ENCODE data around the gene MEF2C.

GRCh38 chr5:88899096-88899737, 16.2 kb upstream of the MEF2C start:
- TF ChIP-seq, protein P1, sequence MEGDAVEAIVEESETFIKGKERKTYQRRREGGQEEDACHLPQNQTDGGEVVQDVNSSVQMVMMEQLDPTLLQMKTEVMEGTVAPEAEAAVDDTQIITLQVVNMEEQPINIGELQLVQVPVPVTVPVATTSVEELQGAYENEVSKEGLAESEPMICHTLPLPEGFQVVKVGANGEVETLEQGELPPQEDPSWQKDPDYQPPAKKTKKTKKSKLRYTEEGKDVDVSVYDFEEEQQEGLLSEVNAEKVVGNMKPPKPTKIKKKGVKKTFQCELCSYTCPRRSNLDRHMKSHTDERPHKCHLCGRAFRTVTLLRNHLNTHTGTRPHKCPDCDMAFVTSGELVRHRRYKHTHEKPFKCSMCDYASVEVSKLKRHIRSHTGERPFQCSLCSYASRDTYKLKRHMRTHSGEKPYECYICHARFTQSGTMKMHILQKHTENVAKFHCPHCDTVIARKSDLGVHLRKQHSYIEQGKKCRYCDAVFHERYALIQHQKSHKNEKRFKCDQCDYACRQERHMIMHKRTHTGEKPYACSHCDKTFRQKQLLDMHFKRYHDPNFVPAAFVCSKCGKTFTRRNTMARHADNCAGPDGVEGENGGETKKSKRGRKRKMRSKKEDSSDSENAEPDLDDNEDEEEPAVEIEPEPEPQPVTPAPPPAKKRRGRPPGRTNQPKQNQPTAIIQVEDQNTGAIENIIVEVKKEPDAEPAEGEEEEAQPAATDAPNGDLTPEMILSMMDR (IDR thresholded peaks at IDR 0.05; ENCODE audit: low read depth, low read length, missing input control) = no peak
- TF ChIP-seq HNF4A (conservative IDR thresholded peaks at IDR 0.05) = no peak
- TF ChIP-seq TAF1 (conservative IDR thresholded peaks at IDR 0.05) = no peak
- TF ChIP-seq RXRA (IDR thresholded peaks at IDR 0.05) = no peak
- TF ChIP-seq RAD21 (IDR thresholded peaks at IDR 0.05) = no peak
- TF ChIP-seq FOXA1 (IDR thresholded peaks at IDR 0.05) = no peak
- TF ChIP-seq EGR1 (IDR thresholded peaks at IDR 0.05; ENCODE audit: low read depth in 2 of 2) = no peak
- no peak for TF ChIP-seq MAX (IDR thresholded peaks at IDR 0.05)
- no peak for TF ChIP-seq FOXA2 (IDR thresholded peaks at IDR 0.05)
- TF ChIP-seq, protein P2, sequence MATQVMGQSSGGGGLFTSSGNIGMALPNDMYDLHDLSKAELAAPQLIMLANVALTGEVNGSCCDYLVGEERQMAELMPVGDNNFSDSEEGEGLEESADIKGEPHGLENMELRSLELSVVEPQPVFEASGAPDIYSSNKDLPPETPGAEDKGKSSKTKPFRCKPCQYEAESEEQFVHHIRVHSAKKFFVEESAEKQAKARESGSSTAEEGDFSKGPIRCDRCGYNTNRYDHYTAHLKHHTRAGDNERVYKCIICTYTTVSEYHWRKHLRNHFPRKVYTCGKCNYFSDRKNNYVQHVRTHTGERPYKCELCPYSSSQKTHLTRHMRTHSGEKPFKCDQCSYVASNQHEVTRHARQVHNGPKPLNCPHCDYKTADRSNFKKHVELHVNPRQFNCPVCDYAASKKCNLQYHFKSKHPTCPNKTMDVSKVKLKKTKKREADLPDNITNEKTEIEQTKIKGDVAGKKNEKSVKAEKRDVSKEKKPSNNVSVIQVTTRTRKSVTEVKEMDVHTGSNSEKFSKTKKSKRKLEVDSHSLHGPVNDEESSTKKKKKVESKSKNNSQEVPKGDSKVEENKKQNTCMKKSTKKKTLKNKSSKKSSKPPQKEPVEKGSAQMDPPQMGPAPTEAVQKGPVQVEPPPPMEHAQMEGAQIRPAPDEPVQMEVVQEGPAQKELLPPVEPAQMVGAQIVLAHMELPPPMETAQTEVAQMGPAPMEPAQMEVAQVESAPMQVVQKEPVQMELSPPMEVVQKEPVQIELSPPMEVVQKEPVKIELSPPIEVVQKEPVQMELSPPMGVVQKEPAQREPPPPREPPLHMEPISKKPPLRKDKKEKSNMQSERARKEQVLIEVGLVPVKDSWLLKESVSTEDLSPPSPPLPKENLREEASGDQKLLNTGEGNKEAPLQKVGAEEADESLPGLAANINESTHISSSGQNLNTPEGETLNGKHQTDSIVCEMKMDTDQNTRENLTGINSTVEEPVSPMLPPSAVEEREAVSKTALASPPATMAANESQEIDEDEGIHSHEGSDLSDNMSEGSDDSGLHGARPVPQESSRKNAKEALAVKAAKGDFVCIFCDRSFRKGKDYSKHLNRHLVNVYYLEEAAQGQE (IDR thresholded peaks at IDR 0.05) = no peak
- TF ChIP-seq JUND (IDR thresholded peaks at IDR 0.05) = no peak
- TF ChIP-seq ATF3 (IDR thresholded peaks at IDR 0.05) = no peak
- TF ChIP-seq, protein P3, sequence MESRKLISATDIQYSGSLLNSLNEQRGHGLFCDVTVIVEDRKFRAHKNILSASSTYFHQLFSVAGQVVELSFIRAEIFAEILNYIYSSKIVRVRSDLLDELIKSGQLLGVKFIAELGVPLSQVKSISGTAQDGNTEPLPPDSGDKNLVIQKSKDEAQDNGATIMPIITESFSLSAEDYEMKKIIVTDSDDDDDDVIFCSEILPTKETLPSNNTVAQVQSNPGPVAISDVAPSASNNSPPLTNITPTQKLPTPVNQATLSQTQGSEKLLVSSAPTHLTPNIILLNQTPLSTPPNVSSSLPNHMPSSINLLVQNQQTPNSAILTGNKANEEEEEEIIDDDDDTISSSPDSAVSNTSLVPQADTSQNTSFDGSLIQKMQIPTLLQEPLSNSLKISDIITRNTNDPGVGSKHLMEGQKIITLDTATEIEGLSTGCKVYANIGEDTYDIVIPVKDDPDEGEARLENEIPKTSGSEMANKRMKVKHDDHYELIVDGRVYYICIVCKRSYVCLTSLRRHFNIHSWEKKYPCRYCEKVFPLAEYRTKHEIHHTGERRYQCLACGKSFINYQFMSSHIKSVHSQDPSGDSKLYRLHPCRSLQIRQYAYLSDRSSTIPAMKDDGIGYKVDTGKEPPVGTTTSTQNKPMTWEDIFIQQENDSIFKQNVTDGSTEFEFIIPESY (IDR thresholded peaks at IDR 0.05) = no peak
